Superior temporal gyrus (tissue), 1 donor: Measurements from ENCODE around the gene WIF1.

Experiments used
- DNase-seq: peaks from one replicate; pipeline ENCODE4 v3.0.0-alpha.2; 2016; ENCODE audit errors: extremely low spot score

Gene WIF1

GRCh38 chr12:65122703-65123102, 1.6 kb upstream of the WIF1 start:
- DNase-seq, result no peak

DNA sequence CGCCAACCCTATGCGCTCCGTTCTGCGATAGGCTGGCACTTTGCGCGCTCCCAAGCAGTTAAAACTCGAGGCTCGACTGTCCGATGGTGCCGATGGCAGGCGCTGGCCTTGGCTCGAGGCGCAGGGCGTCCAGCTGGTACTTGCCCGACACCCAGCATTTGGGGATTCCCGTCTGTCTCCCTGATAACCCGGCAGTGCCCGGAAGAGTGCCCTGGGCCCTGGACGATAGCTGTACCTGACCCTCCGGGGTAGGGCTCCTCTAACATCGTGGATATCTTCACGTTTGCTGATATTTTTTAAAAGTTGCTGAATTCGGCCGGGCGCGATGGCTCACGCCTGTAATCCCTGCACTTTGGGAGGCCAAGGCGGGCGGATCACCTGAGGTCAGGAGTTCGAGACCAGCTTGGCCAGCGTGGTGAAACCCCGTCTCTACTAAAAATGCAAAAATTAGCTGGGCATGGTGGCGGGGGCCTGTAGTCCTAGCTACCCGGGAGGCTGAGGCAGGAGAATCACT, 908 bp upstream of the WIF1 start:
- DNase-seq, result no peak

DNA sequence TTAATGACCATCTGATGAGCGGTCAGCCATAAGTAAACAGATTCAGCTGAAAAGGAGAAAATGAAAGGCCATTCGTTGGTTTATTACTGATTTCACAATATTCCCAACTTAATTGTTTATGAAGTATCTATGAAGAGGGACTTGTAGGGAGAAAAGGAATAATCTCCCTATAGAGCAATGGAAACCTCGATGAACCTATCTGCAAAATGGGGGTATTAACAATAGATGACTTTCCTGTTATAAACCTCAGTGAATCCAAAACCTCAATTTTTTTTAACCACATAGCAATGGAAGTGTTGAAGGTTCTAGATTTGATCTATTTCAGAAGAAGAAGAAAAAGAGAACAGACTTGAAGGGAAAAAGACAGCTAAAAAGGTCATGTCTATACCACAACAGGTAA, 2.0 kb downstream of the WIF1 start:
- DNase-seq, result no peak

- no peak for DNase-seq
Measured at GRCh38 chr12:65113621-65114035, 7.5 kb downstream of the WIF1 start.

GRCh38 chr12:65106948-65107347, 14.2 kb downstream of the WIF1 start:
- DNase-seq, result peak; percentile 29

- no peak for DNase-seq
Measured at GRCh38 chr12:65100140-65100539, 21.0 kb downstream of the WIF1 start.

DNA sequence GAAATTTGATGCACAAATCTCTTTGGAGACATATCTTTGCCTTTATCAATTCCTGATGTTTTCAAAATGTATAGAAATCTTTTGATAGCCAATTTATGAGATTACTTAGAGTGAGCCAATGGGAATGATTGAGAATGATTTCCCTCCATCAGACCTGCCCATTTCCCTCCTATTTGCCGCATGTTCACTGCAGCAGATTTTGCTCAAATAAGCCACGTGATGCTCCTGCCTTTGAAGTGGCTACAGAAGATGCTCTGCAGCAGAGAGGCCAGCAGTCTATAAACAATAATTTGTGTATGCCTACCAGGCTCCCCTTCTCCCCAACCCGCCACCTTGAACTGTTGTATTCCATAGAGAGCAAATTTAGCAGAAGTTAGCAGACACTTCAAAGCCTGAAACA, 21.9 kb downstream of the WIF1 start:
- no peak for DNase-seq

DNA sequence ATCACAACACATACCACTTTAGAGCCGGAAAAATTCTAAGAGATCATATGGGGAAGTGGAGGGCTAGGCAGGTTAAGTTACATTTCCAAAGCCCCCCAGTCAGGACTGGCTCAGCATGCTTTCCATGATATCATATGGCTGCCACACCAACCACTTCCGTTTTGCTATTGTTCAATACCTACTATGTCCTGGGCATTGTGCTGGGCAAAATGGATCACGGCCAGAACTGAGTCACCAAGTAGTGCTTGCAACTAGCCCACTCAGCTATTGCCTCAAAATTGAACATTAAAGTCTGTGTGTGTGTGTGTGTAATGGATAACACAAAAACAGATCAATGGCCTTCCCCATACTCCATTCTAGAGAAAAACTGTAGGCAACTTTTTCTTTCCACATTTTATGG, 22.7 kb downstream of the WIF1 start:
- no peak for DNase-seq

- no peak for DNase-seq
Measured at GRCh38 chr12:65094722-65095121, 26.4 kb downstream of the WIF1 start.

- no peak for DNase-seq
Measured at GRCh38 chr12:65093606-65094005, 27.5 kb downstream of the WIF1 start.

- DNase-seq, result no peak
Measured at GRCh38 chr12:65090461-65090860, 30.6 kb downstream of the WIF1 start.

DNA sequence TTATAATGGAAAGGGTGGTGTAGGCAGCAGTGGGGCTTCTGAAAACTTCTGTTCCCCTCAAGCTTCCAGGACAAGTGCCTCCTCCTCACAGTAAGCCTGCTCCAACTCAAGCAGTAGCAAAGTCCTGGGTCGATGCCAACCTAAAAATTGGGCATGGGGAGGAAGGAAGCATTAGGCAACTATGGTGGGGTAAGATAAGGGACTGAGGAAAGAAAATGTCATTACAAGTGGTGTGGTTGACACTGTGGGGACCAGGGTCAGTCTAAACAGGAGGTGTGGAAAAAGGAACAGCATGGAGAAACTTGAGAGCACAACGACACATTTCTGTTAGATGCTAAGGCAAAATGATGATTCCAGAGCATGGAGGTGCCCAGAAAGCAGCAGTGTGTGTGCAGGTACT, 34.9 kb downstream of the WIF1 start:
- DNase-seq, result no peak

- no peak for DNase-seq
Measured at GRCh38 chr12:65084579-65084978, 36.5 kb downstream of the WIF1 start.

DNA sequence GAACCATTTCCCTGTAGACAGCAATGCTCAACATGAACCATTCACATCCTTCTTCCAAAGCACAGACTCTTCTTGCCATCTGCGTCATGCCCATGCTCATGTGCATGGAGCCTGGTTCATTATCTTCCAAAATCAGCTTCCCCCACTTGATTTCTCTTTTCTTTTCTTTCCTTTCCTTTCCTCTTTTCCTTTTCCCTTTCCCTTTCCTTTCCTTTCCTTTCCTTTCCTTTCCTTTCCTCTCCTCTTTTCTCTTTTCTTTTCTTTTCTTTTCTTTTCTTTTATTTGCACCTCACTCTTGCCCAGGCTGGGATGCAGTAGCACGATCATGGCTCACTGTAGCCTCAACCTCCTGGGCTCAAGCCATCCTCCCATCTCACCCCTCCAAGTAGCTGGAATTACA, 37.5 kb downstream of the WIF1 start:
- no peak for DNase-seq

DNA sequence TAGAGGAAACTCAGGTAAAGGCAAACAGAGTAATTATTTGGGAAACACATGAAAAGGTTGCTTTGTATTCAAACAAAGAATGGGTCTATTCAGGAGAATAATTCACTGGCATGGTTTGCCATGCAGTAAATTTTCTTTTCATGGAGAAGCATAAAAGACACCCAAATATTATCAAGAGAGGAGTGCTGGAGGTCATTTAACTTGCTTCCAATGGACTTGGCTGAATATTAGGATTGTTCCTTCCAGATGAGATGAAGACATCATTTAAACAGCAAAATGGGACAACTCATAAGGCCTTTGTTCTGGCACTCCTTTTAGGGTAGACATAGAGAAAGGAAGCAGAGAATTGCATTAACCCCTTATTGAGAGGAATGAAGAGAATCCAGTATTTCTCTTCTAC, 38.7 kb downstream of the WIF1 start:
- DNase-seq, result no peak

- no peak for DNase-seq
Measured at GRCh38 chr12:65081496-65081895, 39.6 kb downstream of the WIF1 start.

GRCh38 chr12:65074932-65075331, 46.2 kb downstream of the WIF1 start:
- no peak for DNase-seq

DNA sequence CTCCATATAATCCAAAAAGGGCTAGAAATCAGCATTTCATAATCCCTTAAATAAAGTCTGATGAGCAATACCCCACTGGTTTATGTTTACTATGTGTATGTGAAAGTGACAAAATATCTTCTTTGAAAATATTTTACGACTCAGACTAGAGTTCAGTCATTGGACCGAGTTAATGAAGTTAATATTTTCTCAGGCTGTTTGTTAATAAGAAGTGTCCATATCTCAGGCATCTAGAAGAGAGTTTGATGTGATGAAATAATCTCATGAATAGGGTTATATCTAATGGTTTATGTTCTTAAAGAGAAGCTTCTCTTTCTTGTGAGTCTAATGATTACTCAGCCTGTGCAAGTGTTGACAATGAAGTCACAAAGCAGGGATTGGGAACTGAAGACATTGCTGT, 51.8 kb downstream of the WIF1 start:
- DNase-seq, result no peak

- no peak for DNase-seq
Measured at GRCh38 chr12:65067383-65067782, 53.7 kb downstream of the WIF1 start.

DNA sequence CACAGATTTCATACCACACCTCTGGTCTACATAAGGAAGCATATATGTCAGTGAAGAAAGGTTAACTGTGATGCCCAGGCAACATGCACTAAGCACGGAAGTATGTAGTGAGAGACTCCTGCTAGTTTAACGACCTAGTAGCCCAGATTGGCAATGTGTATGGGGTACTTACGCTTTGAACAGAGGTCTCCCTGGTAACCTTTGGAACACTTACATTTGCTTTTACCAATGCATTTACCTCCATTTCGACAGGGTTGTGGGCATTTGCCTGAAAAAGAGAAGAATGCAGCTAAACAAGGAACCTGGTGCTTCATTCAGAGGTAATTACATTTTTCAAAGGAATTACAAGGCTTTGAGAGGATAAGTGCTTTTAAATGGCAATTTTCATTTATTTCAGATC, 65.2 kb downstream of the WIF1 start:
- DNase-seq, result no peak

DNA sequence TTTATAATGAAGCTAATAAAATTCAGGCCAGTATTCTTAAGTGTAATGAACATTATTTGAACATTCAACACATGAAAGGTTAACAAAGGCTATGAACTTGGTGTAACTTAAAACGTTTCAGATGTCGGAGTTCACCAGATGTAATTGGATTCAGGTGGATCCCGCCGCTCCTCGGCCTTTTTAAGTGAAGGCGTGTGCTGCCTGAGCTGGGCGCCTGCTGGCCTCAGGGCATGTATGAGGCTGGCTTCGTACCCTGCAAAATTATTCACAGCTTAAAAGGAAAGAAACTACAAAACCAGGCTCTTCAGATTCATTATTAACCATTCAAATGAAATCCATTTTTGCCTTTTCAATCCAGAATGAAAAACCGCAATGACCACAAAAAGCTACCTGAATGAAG, 69.9 kb downstream of the WIF1 start:
- DNase-seq, result no peak

GRCh38 chr12:65045269-65045668, 75.8 kb downstream of the WIF1 start:
- no peak for DNase-seq

GRCh38 chr12:65039301-65039700, 81.8 kb downstream of the WIF1 start:
- no peak for DNase-seq

GRCh38 chr12:65025136-65025535, 96.0 kb downstream of the WIF1 start:
- DNase-seq, result no peak

DNA sequence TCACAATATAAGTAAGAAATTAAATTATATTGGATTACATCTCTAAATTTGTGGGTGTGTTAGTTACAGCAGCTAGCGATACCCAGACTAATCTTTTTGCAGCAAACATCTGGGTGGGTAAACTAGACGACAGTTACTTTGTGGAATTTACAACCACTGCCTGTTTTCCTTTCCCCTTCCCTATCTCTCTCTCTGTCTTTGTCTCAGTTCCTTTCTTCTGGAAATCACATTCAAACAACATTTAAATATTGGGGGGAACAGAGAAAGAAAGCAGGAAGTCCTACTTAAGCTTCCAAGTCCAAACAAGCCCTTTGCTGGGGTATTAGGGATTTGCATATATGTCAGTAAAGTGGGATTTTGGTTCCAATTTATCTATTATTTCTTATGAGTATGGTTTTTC, 97.6 kb downstream of the WIF1 start:
- no peak for DNase-seq
